GM19023 (cell line): ENCODE results near the gene GFPT2.

Source experiments
- ATAC-seq: cut with Tn5 transposase; IDR thresholded peaks from one replicate; pipeline ENCODE4 v1.9.1; 2021; ENCODE audit warnings: mild to moderate bottlenecking, moderate library complexity; ENCODE audit not compliant: unreplicated experiment

The GFPT2 gene

GRCh38 chr5:180379355-180380070, 26.4 kb upstream of the GFPT2 start:
- no peak for ATAC-seq

- ATAC-seq, result no peak
These were observed 25.6 kb upstream of the GFPT2 start for GRCh38 chr5:180378438-180379344.

- ATAC-seq, result no peak
These were observed 24.5 kb upstream of the GFPT2 start for GRCh38 chr5:180377556-180378197.

GRCh38 chr5:180376511-180376910, 23.4 kb upstream of the GFPT2 start:
- ATAC-seq, result no peak

GRCh38 chr5:180375955-180376354, 22.8 kb upstream of the GFPT2 start:
- ATAC-seq, result no peak

- no peak for ATAC-seq
These were observed 22.2 kb upstream of the GFPT2 start for GRCh38 chr5:180375291-180375690.

- ATAC-seq, result no peak
These were observed 20.7 kb upstream of the GFPT2 start for GRCh38 chr5:180373870-180374269.

- no peak for ATAC-seq
These were observed 20.3 kb upstream of the GFPT2 start for GRCh38 chr5:180373454-180373853.

- ATAC-seq, result no peak
These were observed 18.8 kb upstream of the GFPT2 start for GRCh38 chr5:180371949-180372348.

- ATAC-seq, result no peak
These were observed 17.9 kb upstream of the GFPT2 start for GRCh38 chr5:180370861-180371641.

- ATAC-seq, result no peak
These were observed 14.9 kb upstream of the GFPT2 start for GRCh38 chr5:180367991-180368390.

GRCh38 chr5:180367300-180367699, 14.2 kb upstream of the GFPT2 start:
- ATAC-seq, result no peak

- ATAC-seq, result no peak
These were observed 13.2 kb upstream of the GFPT2 start for GRCh38 chr5:180366326-180366725.

GRCh38 chr5:180365829-180366228, 12.7 kb upstream of the GFPT2 start:
- no peak for ATAC-seq

- ATAC-seq, result no peak
These were observed 11.2 kb upstream of the GFPT2 start for GRCh38 chr5:180364306-180364856.

- ATAC-seq, result no peak
These were observed 7.2 kb upstream of the GFPT2 start for GRCh38 chr5:180360078-180360957.

- ATAC-seq, result no peak
These were observed 5.6 kb upstream of the GFPT2 start for GRCh38 chr5:180358694-180359093.

GRCh38 chr5:180358179-180358578, 5.0 kb upstream of the GFPT2 start:
- ATAC-seq, result no peak

- no peak for ATAC-seq
These were observed 1.8 kb upstream of the GFPT2 start for GRCh38 chr5:180354966-180355365.
